HT-29 (cell line): ENCODE measurements around the gene PTGS1. TPM values are rescaled to one million over a fixed set of nuclear protein-coding genes. Genes with fewer than 3 reads are reported as not detected.
"Not testable (repeated sequence)": the region's sequence is repeated elsewhere in the genome, so short reads cannot be mapped to it uniquely, and the experiment has no call there.

Source experiments
- DNase-seq: peaks from one replicate; pipeline ENCODE4 v3.0.0-alpha.2; 2015; ENCODE audit warnings: low spot score
- total RNA-seq: library from RNA; depleted of rRNA; stranded (reverse); fragments of >200 nt; shearing (Covaris generic); gene quantifications from 2 replicates; pipeline ENCODE4 v1.2.3, GENCODE V29; 2014

The PTGS1 gene
- total RNA-seq, 1 experiment from 2014 or later: 2.1 TPM

GRCh38 chr9:122347348-122348287 lies 23.2 kb upstream of the PTGS1 start:
- peak; percentile 44 for DNase-seq

GRCh38 chr9:122348288-122348777 lies 22.5 kb upstream of the PTGS1 start:
- DNase-seq: no peak

- no peak for DNase-seq
Measured at GRCh38 chr9:122348791-122349190, 22.0 kb upstream of the PTGS1 start.

- no peak for DNase-seq
Measured at GRCh38 chr9:122349201-122349600, 21.6 kb upstream of the PTGS1 start.

GRCh38 chr9:122350577-122351355 lies 20.1 kb upstream of the PTGS1 start:
- DNase-seq: peak; percentile 86

- no peak for DNase-seq
Measured at GRCh38 chr9:122354536-122355199, 16.2 kb upstream of the PTGS1 start.

GRCh38 chr9:122355336-122355875 lies 15.4 kb upstream of the PTGS1 start:
- no peak for DNase-seq

GRCh38 chr9:122356627-122357026 lies 14.2 kb upstream of the PTGS1 start:
- DNase-seq: no peak

GRCh38 chr9:122360891-122361290 lies 9.9 kb upstream of the PTGS1 start:
- DNase-seq: no peak

- DNase-seq: not testable (repeated sequence)
Measured at GRCh38 chr9:122363131-122363530, 7.7 kb upstream of the PTGS1 start.

- DNase-seq: no peak
Measured at GRCh38 chr9:122364117-122364782, 6.6 kb upstream of the PTGS1 start.

- no peak for DNase-seq
Measured at GRCh38 chr9:122364783-122365150, 6.1 kb upstream of the PTGS1 start.

- DNase-seq: no peak
Measured at GRCh38 chr9:122366074-122366660, 4.7 kb upstream of the PTGS1 start.

- no peak for DNase-seq
Measured at GRCh38 chr9:122367065-122367464, 3.8 kb upstream of the PTGS1 start.

GRCh38 chr9:122367774-122368460 lies 2.9 kb upstream of the PTGS1 start:
- no peak for DNase-seq

GRCh38 chr9:122368642-122369041 lies 2.2 kb upstream of the PTGS1 start:
- DNase-seq: no peak

GRCh38 chr9:122370303-122370702 lies 521 bp upstream of the PTGS1 start:
- DNase-seq: no peak

GRCh38 chr9:122371846-122372245 lies 1.0 kb downstream of the PTGS1 start:
- DNase-seq: no peak

- no peak for DNase-seq
Measured at GRCh38 chr9:122372856-122373845, 2.3 kb downstream of the PTGS1 start.
